ENCODE measurements around the gene DAPL1.

The DAPL1 gene

GRCh38 chr2:158828378-158829164 is 33.5 kb downstream of the DAPL1 start:
- no peak overlapping the region for H3K4me3 ChIP-seq
- H3K27me3 ChIP-seq: no peaks in the 10 kb centered on the region
- H3K9me3 ChIP-seq: no peaks in the 10 kb centered on the region
- H3K27ac ChIP-seq: peak overlapping the region in 1 of 2 donors; percentile 0
- TF ChIP-seq, protein P1, sequence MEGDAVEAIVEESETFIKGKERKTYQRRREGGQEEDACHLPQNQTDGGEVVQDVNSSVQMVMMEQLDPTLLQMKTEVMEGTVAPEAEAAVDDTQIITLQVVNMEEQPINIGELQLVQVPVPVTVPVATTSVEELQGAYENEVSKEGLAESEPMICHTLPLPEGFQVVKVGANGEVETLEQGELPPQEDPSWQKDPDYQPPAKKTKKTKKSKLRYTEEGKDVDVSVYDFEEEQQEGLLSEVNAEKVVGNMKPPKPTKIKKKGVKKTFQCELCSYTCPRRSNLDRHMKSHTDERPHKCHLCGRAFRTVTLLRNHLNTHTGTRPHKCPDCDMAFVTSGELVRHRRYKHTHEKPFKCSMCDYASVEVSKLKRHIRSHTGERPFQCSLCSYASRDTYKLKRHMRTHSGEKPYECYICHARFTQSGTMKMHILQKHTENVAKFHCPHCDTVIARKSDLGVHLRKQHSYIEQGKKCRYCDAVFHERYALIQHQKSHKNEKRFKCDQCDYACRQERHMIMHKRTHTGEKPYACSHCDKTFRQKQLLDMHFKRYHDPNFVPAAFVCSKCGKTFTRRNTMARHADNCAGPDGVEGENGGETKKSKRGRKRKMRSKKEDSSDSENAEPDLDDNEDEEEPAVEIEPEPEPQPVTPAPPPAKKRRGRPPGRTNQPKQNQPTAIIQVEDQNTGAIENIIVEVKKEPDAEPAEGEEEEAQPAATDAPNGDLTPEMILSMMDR (IDR thresholded peaks at IDR 0.05): no peak
- peaks cover 0 to 18% (median 10%) of the 10 kb centered on the region in 4 donors for H3K4me1 ChIP-seq
- intact Hi-C loops (cut with DNase I; ENCODE audit: low total_unique reads): no loop called here
- no peaks in the 10 kb centered on the region for H3K36me3 ChIP-seq
- DNase-seq: no peak

GRCh38 chr2:158829167-158829566 is 34.0 kb downstream of the DAPL1 start:
- TF ChIP-seq, protein P1 (IDR thresholded peaks at IDR 0.05): no peak
- no peaks in the 10 kb centered on the region for H3K36me3 ChIP-seq
- H3K27ac ChIP-seq: peak overlapping the region in 1 of 2 donors; percentile 0
- no peak for DNase-seq
- H3K27me3 ChIP-seq: no peaks in the 10 kb centered on the region
- intact Hi-C loops (cut with DNase I; ENCODE audit: low total_unique reads): no loop called here
- H3K4me1 ChIP-seq: peaks cover 0 to 18% (median 10%) of the 10 kb centered on the region in 4 donors
- no peak overlapping the region for H3K4me3 ChIP-seq
- no peaks in the 10 kb centered on the region for H3K9me3 ChIP-seq

GRCh38 chr2:158830201-158830600 is 35.1 kb downstream of the DAPL1 start:
- H3K36me3 ChIP-seq: no peaks in the 10 kb centered on the region
- intact Hi-C loops (cut with DNase I; ENCODE audit: low total_unique reads): no loop called here
- DNase-seq: no peak
- H3K9me3 ChIP-seq: no peaks in the 10 kb centered on the region
- TF ChIP-seq, protein P1 (IDR thresholded peaks at IDR 0.05): no peak
- no peaks in the 10 kb centered on the region for H3K27me3 ChIP-seq
- H3K27ac ChIP-seq: no peak overlapping the region
- H3K4me3 ChIP-seq: no peak overlapping the region
- H3K4me1 ChIP-seq: peaks cover 0 to 18% (median 10%) of the 10 kb centered on the region in 4 donors

DNA sequence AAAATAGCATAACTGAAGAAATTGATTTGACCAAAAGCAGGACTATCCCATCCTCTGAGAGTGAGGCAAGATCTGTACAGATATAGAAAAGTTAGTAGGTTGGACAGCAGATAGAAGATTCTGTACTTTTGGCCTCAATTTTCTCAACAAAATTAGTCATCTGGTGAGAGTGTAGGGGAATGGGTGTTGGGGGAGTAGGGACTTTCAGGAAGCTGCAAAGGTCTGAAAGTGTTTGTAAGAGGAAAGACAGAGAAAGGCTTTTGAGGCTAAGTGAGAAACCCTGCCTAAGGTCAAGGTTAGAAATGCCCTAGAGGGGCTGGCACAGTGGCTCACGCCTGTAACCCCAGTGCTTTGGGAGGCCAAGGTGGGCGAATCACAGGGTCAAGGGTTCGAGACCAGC is 40.3 kb downstream of the DAPL1 start:
- TF ChIP-seq, protein P1 (IDR thresholded peaks at IDR 0.05): no peak
- H3K36me3 ChIP-seq: no peaks in the 10 kb centered on the region
- H3K27me3 ChIP-seq: no peaks in the 10 kb centered on the region
- H3K4me3 ChIP-seq: no peak overlapping the region
- no peak overlapping the region for H3K27ac ChIP-seq
- DNase-seq: no peak
- no peaks in the 10 kb centered on the region for H3K4me1 ChIP-seq
- intact Hi-C loops (cut with DNase I; ENCODE audit: low total_unique reads): no loop called here
- no peaks in the 10 kb centered on the region for H3K9me3 ChIP-seq

- Histone ChIP-seq H3K4me3 (no peak overlapping the region), H3K27me3 (no peaks in the 10 kb centered on the region), H3K36me3 (no peaks in the 10 kb centered on the region), H3K27ac (no peak overlapping the region), H3K4me1 (peaks cover 0 to 14% (median 13%) of the 10 kb centered on the region in 4 donors), H3K9me3 (no peaks in the 10 kb centered on the region)
- no peak for DNase-seq
- intact Hi-C loops (cut with DNase I; ENCODE audit: low total_unique reads): no loop called here
- TF ChIP-seq, protein P1 (IDR thresholded peaks at IDR 0.05): no peak
Observed at GRCh38 chr2:158837645-158838044, 42.5 kb downstream of the DAPL1 start.

All from tibial artery (tissue), 4 donors.